HepG2 (cell line): Measurements from ENCODE around the gene DDR2. TPM values are rescaled to one million over a fixed set of nuclear protein-coding genes. Genes with fewer than 3 reads are reported as not detected.
A peak's percentile ranks its signal among the peaks of the same experiment; 100 is the strongest.
"Not testable (repeated sequence)": the region's sequence is repeated elsewhere in the genome, so short reads cannot be mapped to it uniquely, and the experiment has no call there.

Experiments
- ATAC-seq: fragments of 200-7000 bp; cut with Tn5 transposase; 3 replicates; pipeline ENCODE4 v1.9.1; 2020; ENCODE audit warnings: mild to moderate bottlenecking, moderate library complexity
- Bru-seq: library from RNA; stranded (reverse); fragments of 400-500 nt; gene quantifications from one replicate; lab custom pipeline; 2021; lab: Mats Ljungman, UMichigan
- BruChase-seq, 2 experiments: library from RNA; stranded (reverse); fragments of 400-500 nt; gene quantifications; one replicate each; lab custom pipeline; 2021; lab: Mats Ljungman, UMichigan
- BruUV-seq: library from RNA; stranded (reverse); fragments of 400-500 nt; replicated peaks from 2 replicates; lab custom pipeline; 2021; lab: Mats Ljungman, UMichigan
- CTCF ChIA-PET: fragments of 300-600 bp; formaldehyde crosslinking; extraction: SDS; loops from one replicate; lab custom pipeline; 2021; ENCODE audit warnings: low total read pairs, inconsistent platforms, low intra/inter-chr PET ratio; lab: Yijun Ruan, JAX
- POLR2A ChIA-PET: fragments of 350-600 bp; sonication (Branson Sonifier 250); formaldehyde crosslinking; loops from one replicate; lab custom pipeline; 2020; ENCODE audit warnings: antibody characterized with exemption, inconsistent platforms; lab: Yijun Ruan, JAX
- DNase-seq: peaks from one replicate; pipeline ENCODE4 v3.0.0-alpha.2; 2015; ENCODE audit warnings: low spot score
- FAIRE-seq: peaks from 3 replicates; lab custom pipeline; 2011; peaks lifted over from hg19 to GRCh38; lab: Jason Lieb, UNC
- H2AFZ ChIP-seq: one replicate; pipeline ENCODE4 v1.6.1; 2011; ENCODE audit warnings: low read length, inconsistent platforms
- H3K27ac ChIP-seq: fragments of 300-600 bp; 3 replicates; pipeline ENCODE4 v1.8.0; 2011; ENCODE audit warnings: mixed run types, mild to moderate bottlenecking, mixed read lengths, low read length, inconsistent platforms; ENCODE audit not compliant: insufficient read depth; ENCODE audit errors: extremely low read length
- H3K27me3 ChIP-seq, 2 experiments: fragments of 200-600 bp in 1 of 2; 2 replicates in 1 of 2; 3 replicates in 1 of 2; pipeline versions ENCODE4 v1.6.0 to v1.8.0; 2011; ENCODE audit warnings: low read length in 2 of 2, mild to moderate bottlenecking in 2 of 2, moderate library complexity in 2 of 2, inconsistent platforms in 1 of 2; ENCODE audit not compliant: insufficient read depth in 2 of 2, control insufficient read depth in 1 of 2
- H3K36me3 ChIP-seq, 2 experiments: fragments of 200-600 bp in 1 of 2; replicated peaks in 1 of 2; 2 replicates in 1 of 2; 3 replicates in 1 of 2; pipeline versions ENCODE4 v1.5.1 to v1.8.0; 2011; ENCODE audit warnings: low read length in 2 of 2, inconsistent platforms in 1 of 2; ENCODE audit not compliant: insufficient read depth in 2 of 2, control insufficient read depth in 1 of 2
- H3K4me1 ChIP-seq: 2 replicates; pipeline ENCODE4 v1.5.1; 2012; ENCODE audit warnings: low read length, inconsistent platforms; ENCODE audit not compliant: insufficient read depth
- H3K4me2 ChIP-seq: 2 replicates; pipeline ENCODE4 v1.6.0; 2011; ENCODE audit warnings: low read depth, low read length, inconsistent platforms
- H3K4me3 ChIP-seq, 3 experiments: fragments of 200-600 bp in 1 of 3; sonication (generic), shearing (Covaris generic) in 1 of 3; replicated peaks in 1 of 3; 2 replicates each; pipeline ENCODE4 v1.5.1; 2011 to 2016; ENCODE audit warnings: low read length in 3 of 3, inconsistent platforms in 2 of 3, low read depth in 2 of 3, mild to moderate bottlenecking in 2 of 3, control low read depth in 1 of 3, mixed read lengths in 1 of 3; ENCODE audit not compliant: insufficient read depth in 1 of 3
- H3K79me2 ChIP-seq: one replicate; pipeline ENCODE4 v1.6.1; 2011; ENCODE audit warnings: low read length, inconsistent platforms; ENCODE audit not compliant: insufficient read depth
- H3K9ac ChIP-seq: 2 replicates; pipeline ENCODE4 v1.6.0; 2011; ENCODE audit warnings: mild to moderate bottlenecking, low read depth, low read length, inconsistent platforms; ENCODE audit not compliant: insufficient read depth
- H3K9me3 ChIP-seq: 2 replicates; pipeline ENCODE4 v1.5.1; 2012; ENCODE audit warnings: mild to moderate bottlenecking, low read length
- H4K20me1 ChIP-seq: 2 replicates; pipeline ENCODE4 v1.6.0; 2011; ENCODE audit warnings: inconsistent platforms, mild to moderate bottlenecking, low read length, moderate library complexity; ENCODE audit not compliant: insufficient read depth
- MYNN ChIP-seq: sonication (generic); formaldehyde crosslinking; IDR thresholded peaks from 2 replicates; pipeline ENCODE4 v1.4.0; 2020; ENCODE audit warnings: mild to moderate bottlenecking, low read depth, missing genetic modification reagents
- POGZ ChIP-seq: sonication (generic); formaldehyde crosslinking; IDR thresholded peaks from 2 replicates; pipeline ENCODE4 v1.4.0; 2020; ENCODE audit warnings: mild to moderate bottlenecking, missing genetic modification reagents
- SNAPC2 ChIP-seq: sonication (generic); formaldehyde crosslinking; IDR thresholded peaks from 2 replicates; pipeline ENCODE4 v1.8.1; 2022; ENCODE audit warnings: mild to moderate bottlenecking, missing genetic modification reagents
- SRSF9 ChIP-seq: fragments of 200-400 bp; formaldehyde crosslinking; IDR thresholded peaks from 2 replicates; pipeline ENCODE4 v1.6.1; 2018; ENCODE audit warnings: borderline replicate concordance, mild to moderate bottlenecking, low read depth, low read length; ENCODE audit not compliant: insufficient read depth, poor library complexity, severe bottlenecking
- YY1 ChIP-seq: IDR thresholded peaks from 2 replicates; pipeline ENCODE4 v1.6.1; 2011; ENCODE audit warnings: low read length, low read depth, moderate library complexity, mild to moderate bottlenecking; ENCODE audit not compliant: insufficient read depth, insufficient replicate concordance
- ZNF230 ChIP-seq: sonication (generic); formaldehyde crosslinking; IDR thresholded peaks from 2 replicates; pipeline ENCODE4 v1.4.0; 2020; ENCODE audit warnings: mild to moderate bottlenecking, missing genetic modification reagents
- ZNF570 ChIP-seq: sonication (generic); formaldehyde crosslinking; IDR thresholded peaks from 2 replicates; pipeline ENCODE4 v1.4.0; 2020; ENCODE audit warnings: mild to moderate bottlenecking, missing genetic modification reagents, borderline replicate concordance
- ZNF691 ChIP-seq: sonication (generic); formaldehyde crosslinking; IDR thresholded peaks from 2 replicates; pipeline ENCODE4 v1.4.0; 2020; ENCODE audit warnings: missing genetic modification reagents, low read depth, mild to moderate bottlenecking, borderline replicate concordance
- WGBS: methylation state at CpG from one replicate; pipeline ENCODE4 v1.1.6; 2017; ENCODE audit warnings: low lambda C conversion rate; 5-methylcytosine and 5-hydroxymethylcytosine counted together
- in situ Hi-C: cut with HindIII; loops from 2 replicates; pipeline ENCODE4 v1.10.0; 2017; ENCODE audit warnings: low pct_unique_long_range_greater_than_20kb; ENCODE audit not compliant: extremely low pct_ligation_motif_present
- intact Hi-C: fragments of 100-400 bp; cut with micrococcal nuclease; formaldehyde crosslinking; loops from one replicate; pipeline ENCODE4 v1.10.0; 2022; ENCODE audit not compliant: unreplicated experiment
- long read RNA-seq, 2 experiments: library from RNA in 1 of 2; library from polyadenylated mRNA in 1 of 2; stranded (forward) in 1 of 2; unstranded in 1 of 2; transcript quantifications; one replicate each; pipeline ENCODE4 v2.0.0, GENCODE V29; 2019 to 2022
- polyA minus RNA-seq, 3 experiments: library from RNA; depleted of rRNA, polyadenylated mRNA; stranded (reverse); fragments of >200 nt; gene quantifications; 2 replicates each; pipeline ENCODE4 v1.2.3, GENCODE V29; 2011; ENCODE audit warnings: low replicate concordance in 1 of 3
- polyA plus RNA-seq, 8 experiments: library from polyadenylated mRNA; depleted of rRNA in 3 of 8; stranded (reverse) in 7 of 8; unstranded in 1 of 8; fragments of >200 nt; fragmentation: Illumina TruSeq in 4 of 8; extraction: Trizol in 4 of 8; gene quantifications; 2 replicates each; pipeline versions ENCODE4 v1.2.1 to v1.2.3, GENCODE V29; 2011 to 2016; ENCODE audit warnings: low read depth in 4 of 8, missing spikeins in 1 of 8, mixed read lengths in 1 of 8; ENCODE audit not compliant: insufficient read depth in 1 of 8
- total RNA-seq, 5 experiments: library from RNA; depleted of rRNA; stranded (reverse); fragments of >200 nt; fragmentation: Illumina TruSeq; extraction: Trizol; gene quantifications; 2 replicates each; pipeline ENCODE4 v1.2.3, GENCODE V29; 2016; ENCODE audit warnings: low read depth in 1 of 5

DDR2 gene
- total RNA-seq (2016; rRNA removed; fragmentation: Illumina TruSeq; extraction: Trizol) (0.13 and 0.38 TPM in 2 replicates), polyA plus RNA-seq (2011; rRNA removed) (0.30 and 0.36 TPM in 2 replicates), polyA minus RNA-seq (2011; rRNA and poly(A)+ RNA removed; ENCODE audit: low replicate concordance) (1.2 and 3.1 TPM in 2 replicates), Bru-seq, nascent RNA (percentile 34 among the genes with signal in this experiment), BruChase-seq, experiment 1, labeled RNA remaining after a 6-hour chase (percentile 39 among the genes with signal in this experiment), BruChase-seq, experiment 2, labeled RNA remaining after a 2-hour chase (percentile 48 among the genes with signal in this experiment)
- under 0.01 TPM in 1 of 2 replicates, not detected in the other for total RNA-seq (2016; cell fraction: cytosol; rRNA removed; fragmentation: Illumina TruSeq; extraction: Trizol; ENCODE audit: low read depth)
- total RNA-seq (2016; cell fraction: insoluble cytoplasmic fraction; rRNA removed; fragmentation: Illumina TruSeq; extraction: Trizol): 0.15 and 0.43 TPM in 2 replicates
- 0.10 and 0.22 TPM in 2 replicates for total RNA-seq (2016; cell fraction: membrane; rRNA removed; fragmentation: Illumina TruSeq; extraction: Trizol)
- total RNA-seq (2016; cell fraction: nucleus; rRNA removed; fragmentation: Illumina TruSeq; extraction: Trizol): 1.3 and 2.1 TPM in 2 replicates
- polyA plus RNA-seq (2011; cell fraction: cytosol; rRNA removed): 0.15 and 0.18 TPM in 2 replicates
- 0.84 and 1.3 TPM in 2 replicates for polyA plus RNA-seq (2011; cell fraction: nucleus; rRNA removed)
- polyA plus RNA-seq (2012): 0.23 and 0.40 TPM in 2 replicates
- polyA plus RNA-seq (2016; cell fraction: cytosol; fragmentation: Illumina TruSeq; extraction: Trizol; ENCODE audit: low read depth): 0.02 and 0.07 TPM in 2 replicates
- 0.09 and 0.14 TPM in 2 replicates for polyA plus RNA-seq (2016; cell fraction: insoluble cytoplasmic fraction; fragmentation: Illumina TruSeq; extraction: Trizol; ENCODE audit: low read depth)
- 0.02 TPM in 2 replicates for polyA plus RNA-seq (2016; cell fraction: membrane; fragmentation: Illumina TruSeq; extraction: Trizol; ENCODE audit: low read depth)
- 0.89 and 1.2 TPM in 2 replicates for polyA plus RNA-seq (2016; cell fraction: nucleus; fragmentation: Illumina TruSeq; extraction: Trizol; ENCODE audit: insufficient read depth, low read depth)
- polyA minus RNA-seq (2011; cell fraction: cytosol; rRNA and poly(A)+ RNA removed): 0.59 TPM in 1 of 2 replicates, not detected in the other
- polyA minus RNA-seq (2011; cell fraction: nucleus; rRNA and poly(A)+ RNA removed): 1.5 and 2.5 TPM in 2 replicates
- long read RNA-seq, experiment 1: 0 reads
- long read RNA-seq, experiment 2, partial matches to known transcripts: 0 of 1 reads
- long read RNA-seq, experiment 2, other reads (novel, unspliced or antisense): 1 of 1 reads

GRCh38 chr1:162632217-162632666 is at the start of gene DDR2:
Gene DDR2, plus strand, starts transcription at chr1:162632464. Its CDS starts 86,600 bp downstream, at chr1:162719064.
- H3K4me1 ChIP-seq: no peaks in the 10 kb centered on the region
- no peak within 1 kb of the TSS for H3K4me2 ChIP-seq
- no peak within 1 kb of the TSS for H2AFZ ChIP-seq
- DNase-seq: no peak
- no peaks in the 10 kb centered on the region for H3K79me2 ChIP-seq
- intact Hi-C loops (no loop called here), in situ Hi-C loops (no loop called here)
- ATAC-seq: no peak
- TF ChIP-seq YY1: no peak
- no peak for TF ChIP-seq ZNF570 (CRISPR knock-in tag)
- TF ChIP-seq SRSF9: no peak
- TF ChIP-seq ZNF230 (CRISPR knock-in tag): no peak
- TF ChIP-seq MYNN: no peak
- TF ChIP-seq SNAPC2 (CRISPR knock-in tag): no peak
- TF ChIP-seq ZNF691 (CRISPR knock-in tag): no peak
- TF ChIP-seq POGZ: no peak
- FAIRE-seq: no peak
- no peaks in the 10 kb centered on the region for H3K9me3 ChIP-seq
- no peaks in the 10 kb centered on the region for H3K36me3 ChIP-seq
- no peak within 1 kb of the TSS for H3K9ac ChIP-seq
- no peaks in the 10 kb centered on the region for H3K27me3 ChIP-seq
- H3K27ac ChIP-seq: no peak within 1 kb of the TSS
- ChIA-PET CTCF (no interaction called here), POLR2A (no interaction called here)
- 81% methylated on average over 4 of the region's 4 CpGs for WGBS
- H4K20me1 ChIP-seq: no peaks in the 10 kb centered on the region
- H3K4me3 ChIP-seq: no peak within 1 kb of the TSS
- BruUV-seq: no TSS peak

- H3K9me3 ChIP-seq, H3K27me3 ChIP-seq, H2AFZ ChIP-seq, in situ Hi-C loops, CTCF ChIA-PET, H3K79me2 ChIP-seq, H3K4me3 ChIP-seq, intact Hi-C loops, BruUV-seq, FAIRE-seq, H3K27ac ChIP-seq, POLR2A ChIA-PET, H3K9ac ChIP-seq, H4K20me1 ChIP-seq, H3K4me1 ChIP-seq, H3K4me2 ChIP-seq, ATAC-seq, DNase-seq: not testable (repeated sequence)
- 81% methylated on average over 6 of the region's 6 CpGs for WGBS
- H3K36me3 ChIP-seq: peaks cover 11 to 72% of the 10 kb centered on the region in 2 experiments
Observed at GRCh38 chr1:162582901-162583300, 49.4 kb upstream of the DDR2 start.
